ENCODE results near the gene CAMK1D.

DNA sequence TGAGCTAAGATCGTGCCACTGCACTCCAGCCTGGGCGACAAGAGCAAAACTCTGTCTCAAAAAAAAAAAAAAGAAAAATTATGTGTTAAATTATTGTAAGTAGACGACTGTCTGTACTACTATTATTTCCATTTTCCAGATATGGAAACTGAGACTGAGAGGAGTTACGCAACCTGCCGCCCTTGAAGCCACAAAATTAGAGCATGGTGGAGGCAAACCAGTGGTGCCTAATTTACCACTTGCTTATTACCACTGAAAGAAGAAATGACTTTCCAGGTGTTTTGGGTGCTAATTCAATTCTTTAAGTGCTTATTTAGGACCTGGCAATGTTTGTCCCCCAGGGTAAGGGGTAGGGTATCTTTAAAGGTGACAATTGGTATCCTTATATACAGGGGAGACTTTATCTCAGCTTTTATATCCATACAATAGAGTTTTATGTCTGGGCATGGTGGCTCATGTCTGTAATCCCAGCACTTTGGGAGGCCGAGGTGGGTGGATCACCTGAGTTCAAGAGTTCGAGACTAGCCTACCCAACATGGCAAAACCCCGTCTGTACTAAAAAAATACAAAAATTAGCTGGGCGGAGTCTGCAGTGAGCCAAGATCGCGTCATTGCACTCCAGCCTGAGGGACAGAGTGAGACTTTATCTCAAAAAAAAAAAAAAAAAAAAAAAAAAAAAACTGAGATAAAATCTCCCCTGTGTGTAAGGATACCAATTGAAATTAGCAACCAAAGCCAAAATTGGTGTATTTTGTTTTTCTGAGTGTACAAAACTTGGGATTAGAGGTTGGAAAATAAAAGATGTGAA is 16.6 kb upstream of the CAMK1D start:
- TF ChIP-seq POLR2AphosphoS5 (IDR thresholded peaks at IDR 0.05; ENCODE audit: low read depth, low read length) (no peak), SP2 (IDR thresholded peaks at IDR 0.05; ENCODE audit: low read length) (no peak), ASH2L (IDR thresholded peaks at IDR 0.05; ENCODE audit: low read length) (no peak), ZNF274 (IDR thresholded peaks at IDR 0.05; ENCODE audit: borderline replicate concordance, extremely low read depth, low read length) (no peak), BRCA1 (IDR thresholded peaks at IDR 0.05; ENCODE audit: low read depth, low read length) (no peak), SUZ12 (IDR thresholded peaks at IDR 0.05; ENCODE audit: low read length) (no peak), BCL11A (IDR thresholded peaks at IDR 0.05; ENCODE audit: low read depth in 2 of 2, low read length in 2 of 2) (no peak)
- TF ChIP-seq, protein P1, sequence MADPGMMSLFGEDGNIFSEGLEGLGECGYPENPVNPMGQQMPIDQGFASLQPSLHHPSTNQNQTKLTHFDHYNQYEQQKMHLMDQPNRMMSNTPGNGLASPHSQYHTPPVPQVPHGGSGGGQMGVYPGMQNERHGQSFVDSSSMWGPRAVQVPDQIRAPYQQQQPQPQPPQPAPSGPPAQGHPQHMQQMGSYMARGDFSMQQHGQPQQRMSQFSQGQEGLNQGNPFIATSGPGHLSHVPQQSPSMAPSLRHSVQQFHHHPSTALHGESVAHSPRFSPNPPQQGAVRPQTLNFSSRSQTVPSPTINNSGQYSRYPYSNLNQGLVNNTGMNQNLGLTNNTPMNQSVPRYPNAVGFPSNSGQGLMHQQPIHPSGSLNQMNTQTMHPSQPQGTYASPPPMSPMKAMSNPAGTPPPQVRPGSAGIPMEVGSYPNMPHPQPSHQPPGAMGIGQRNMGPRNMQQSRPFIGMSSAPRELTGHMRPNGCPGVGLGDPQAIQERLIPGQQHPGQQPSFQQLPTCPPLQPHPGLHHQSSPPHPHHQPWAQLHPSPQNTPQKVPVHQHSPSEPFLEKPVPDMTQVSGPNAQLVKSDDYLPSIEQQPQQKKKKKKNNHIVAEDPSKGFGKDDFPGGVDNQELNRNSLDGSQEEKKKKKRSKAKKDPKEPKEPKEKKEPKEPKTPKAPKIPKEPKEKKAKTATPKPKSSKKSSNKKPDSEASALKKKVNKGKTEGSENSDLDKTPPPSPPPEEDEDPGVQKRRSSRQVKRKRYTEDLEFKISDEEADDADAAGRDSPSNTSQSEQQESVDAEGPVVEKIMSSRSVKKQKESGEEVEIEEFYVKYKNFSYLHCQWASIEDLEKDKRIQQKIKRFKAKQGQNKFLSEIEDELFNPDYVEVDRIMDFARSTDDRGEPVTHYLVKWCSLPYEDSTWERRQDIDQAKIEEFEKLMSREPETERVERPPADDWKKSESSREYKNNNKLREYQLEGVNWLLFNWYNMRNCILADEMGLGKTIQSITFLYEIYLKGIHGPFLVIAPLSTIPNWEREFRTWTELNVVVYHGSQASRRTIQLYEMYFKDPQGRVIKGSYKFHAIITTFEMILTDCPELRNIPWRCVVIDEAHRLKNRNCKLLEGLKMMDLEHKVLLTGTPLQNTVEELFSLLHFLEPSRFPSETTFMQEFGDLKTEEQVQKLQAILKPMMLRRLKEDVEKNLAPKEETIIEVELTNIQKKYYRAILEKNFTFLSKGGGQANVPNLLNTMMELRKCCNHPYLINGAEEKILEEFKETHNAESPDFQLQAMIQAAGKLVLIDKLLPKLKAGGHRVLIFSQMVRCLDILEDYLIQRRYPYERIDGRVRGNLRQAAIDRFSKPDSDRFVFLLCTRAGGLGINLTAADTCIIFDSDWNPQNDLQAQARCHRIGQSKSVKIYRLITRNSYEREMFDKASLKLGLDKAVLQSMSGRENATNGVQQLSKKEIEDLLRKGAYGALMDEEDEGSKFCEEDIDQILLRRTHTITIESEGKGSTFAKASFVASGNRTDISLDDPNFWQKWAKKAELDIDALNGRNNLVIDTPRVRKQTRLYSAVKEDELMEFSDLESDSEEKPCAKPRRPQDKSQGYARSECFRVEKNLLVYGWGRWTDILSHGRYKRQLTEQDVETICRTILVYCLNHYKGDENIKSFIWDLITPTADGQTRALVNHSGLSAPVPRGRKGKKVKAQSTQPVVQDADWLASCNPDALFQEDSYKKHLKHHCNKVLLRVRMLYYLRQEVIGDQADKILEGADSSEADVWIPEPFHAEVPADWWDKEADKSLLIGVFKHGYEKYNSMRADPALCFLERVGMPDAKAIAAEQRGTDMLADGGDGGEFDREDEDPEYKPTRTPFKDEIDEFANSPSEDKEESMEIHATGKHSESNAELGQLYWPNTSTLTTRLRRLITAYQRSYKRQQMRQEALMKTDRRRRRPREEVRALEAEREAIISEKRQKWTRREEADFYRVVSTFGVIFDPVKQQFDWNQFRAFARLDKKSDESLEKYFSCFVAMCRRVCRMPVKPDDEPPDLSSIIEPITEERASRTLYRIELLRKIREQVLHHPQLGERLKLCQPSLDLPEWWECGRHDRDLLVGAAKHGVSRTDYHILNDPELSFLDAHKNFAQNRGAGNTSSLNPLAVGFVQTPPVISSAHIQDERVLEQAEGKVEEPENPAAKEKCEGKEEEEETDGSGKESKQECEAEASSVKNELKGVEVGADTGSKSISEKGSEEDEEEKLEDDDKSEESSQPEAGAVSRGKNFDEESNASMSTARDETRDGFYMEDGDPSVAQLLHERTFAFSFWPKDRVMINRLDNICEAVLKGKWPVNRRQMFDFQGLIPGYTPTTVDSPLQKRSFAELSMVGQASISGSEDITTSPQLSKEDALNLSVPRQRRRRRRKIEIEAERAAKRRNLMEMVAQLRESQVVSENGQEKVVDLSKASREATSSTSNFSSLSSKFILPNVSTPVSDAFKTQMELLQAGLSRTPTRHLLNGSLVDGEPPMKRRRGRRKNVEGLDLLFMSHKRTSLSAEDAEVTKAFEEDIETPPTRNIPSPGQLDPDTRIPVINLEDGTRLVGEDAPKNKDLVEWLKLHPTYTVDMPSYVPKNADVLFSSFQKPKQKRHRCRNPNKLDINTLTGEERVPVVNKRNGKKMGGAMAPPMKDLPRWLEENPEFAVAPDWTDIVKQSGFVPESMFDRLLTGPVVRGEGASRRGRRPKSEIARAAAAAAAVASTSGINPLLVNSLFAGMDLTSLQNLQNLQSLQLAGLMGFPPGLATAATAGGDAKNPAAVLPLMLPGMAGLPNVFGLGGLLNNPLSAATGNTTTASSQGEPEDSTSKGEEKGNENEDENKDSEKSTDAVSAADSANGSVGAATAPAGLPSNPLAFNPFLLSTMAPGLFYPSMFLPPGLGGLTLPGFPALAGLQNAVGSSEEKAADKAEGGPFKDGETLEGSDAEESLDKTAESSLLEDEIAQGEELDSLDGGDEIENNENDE (IDR thresholded peaks at IDR 0.05; ENCODE audit: insufficient replicate concordance, low read length), result no peak
- TF ChIP-seq, protein P2, sequence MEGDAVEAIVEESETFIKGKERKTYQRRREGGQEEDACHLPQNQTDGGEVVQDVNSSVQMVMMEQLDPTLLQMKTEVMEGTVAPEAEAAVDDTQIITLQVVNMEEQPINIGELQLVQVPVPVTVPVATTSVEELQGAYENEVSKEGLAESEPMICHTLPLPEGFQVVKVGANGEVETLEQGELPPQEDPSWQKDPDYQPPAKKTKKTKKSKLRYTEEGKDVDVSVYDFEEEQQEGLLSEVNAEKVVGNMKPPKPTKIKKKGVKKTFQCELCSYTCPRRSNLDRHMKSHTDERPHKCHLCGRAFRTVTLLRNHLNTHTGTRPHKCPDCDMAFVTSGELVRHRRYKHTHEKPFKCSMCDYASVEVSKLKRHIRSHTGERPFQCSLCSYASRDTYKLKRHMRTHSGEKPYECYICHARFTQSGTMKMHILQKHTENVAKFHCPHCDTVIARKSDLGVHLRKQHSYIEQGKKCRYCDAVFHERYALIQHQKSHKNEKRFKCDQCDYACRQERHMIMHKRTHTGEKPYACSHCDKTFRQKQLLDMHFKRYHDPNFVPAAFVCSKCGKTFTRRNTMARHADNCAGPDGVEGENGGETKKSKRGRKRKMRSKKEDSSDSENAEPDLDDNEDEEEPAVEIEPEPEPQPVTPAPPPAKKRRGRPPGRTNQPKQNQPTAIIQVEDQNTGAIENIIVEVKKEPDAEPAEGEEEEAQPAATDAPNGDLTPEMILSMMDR (IDR thresholded peaks at IDR 0.05; ENCODE audit: control extremely low read depth in 1 of 3, insufficient read depth in 1 of 3, low read depth in 1 of 3, low read length in 3 of 3), result no peak

Data from H1 (cell line).